A549 (cell line): ENCODE data around the gene NLK. TPM values are rescaled to one million over a fixed set of nuclear protein-coding genes. Genes with fewer than 3 reads are reported as not detected.
A peak's percentile ranks its signal among the peaks of the same experiment; 100 is the strongest.

Experiments
- ATAC-seq, 2 experiments: fragments of 200-7000 bp in 1 of 2; fragments of >200 bp in 1 of 2; cut with Nextera tagmentation in 1 of 2; cut with Tn5 transposase in 1 of 2; 3 replicates each; pipeline versions ENCODE4 v1.8.0 to v1.9.1; 2018 to 2020; ENCODE audit warnings: mild to moderate bottlenecking in 1 of 2, moderate library complexity in 1 of 2
- CTCF ChIA-PET: fragments of 300-600 bp; sonication (Branson Sonifier 250); formaldehyde crosslinking; extraction: SDS; loops from one replicate; lab custom pipeline; 2021; ENCODE audit warnings: antibody characterized with exemption, inconsistent platforms; lab: Yijun Ruan, JAX
- POLR2A ChIA-PET: fragments of 350-600 bp; formaldehyde crosslinking; extraction: SDS; loops from one replicate; lab custom pipeline; 2021; ENCODE audit warnings: antibody characterized with exemption, inconsistent platforms; lab: Yijun Ruan, JAX
- DNase-seq, 2 experiments: peaks; one replicate each; pipeline versions ENCODE4 v3.0.0 to v3.0.0-alpha.2; 2011 to 2016; ENCODE audit warnings: low read depth in 1 of 2, low spot score in 1 of 2
- FAIRE-seq: peaks from 2 replicates; lab custom pipeline; 2011; peaks lifted over from hg19 to GRCh38; lab: Jason Lieb, UNC
- H3K27ac ChIP-seq, 2 experiments: fragments of >200 bp; sonication (Bioruptor Twin); formaldehyde crosslinking; 3 replicates each; pipeline ENCODE4 v1.5.1; 2016 to 2017
- H3K4me1 ChIP-seq: fragments of >200 bp; sonication (Bioruptor Twin); formaldehyde crosslinking; 3 replicates; pipeline ENCODE4 v1.6.1; 2016
- H3K4me2 ChIP-seq: fragments of >200 bp; sonication (Bioruptor Twin); formaldehyde crosslinking; 3 replicates; pipeline ENCODE4 v1.6.1; 2016
- H3K4me3 ChIP-seq: fragments of >200 bp; sonication (Bioruptor Twin); formaldehyde crosslinking; 3 replicates; pipeline ENCODE4 v1.5.1; 2016
- H3K9me3 ChIP-seq: fragments of >200 bp; sonication (Bioruptor Twin); formaldehyde crosslinking; 3 replicates; pipeline ENCODE4 v1.6.1; 2016
- CBX2 ChIP-seq: fragments of 200-600 bp; sonication (generic); IDR thresholded peaks from 2 replicates; pipeline ENCODE4 v1.6.1; 2016; ENCODE audit warnings: low read depth, mild to moderate bottlenecking, borderline replicate concordance
- CEBPB ChIP-seq, 2 experiments: fragments of >200 bp in 1 of 2; sonication (Bioruptor Twin) in 1 of 2; formaldehyde crosslinking in 1 of 2; IDR thresholded peaks; 2 replicates each; pipeline ENCODE4 v1.6.1; 2012 to 2016
- CHD2 ChIP-seq: fragments of 150-350 bp; IDR thresholded peaks from 2 replicates; pipeline ENCODE4 v1.6.1; 2014; ENCODE audit warnings: low read length; ENCODE audit not compliant: partially characterized antibody
- CHD4 ChIP-seq: fragments of 200-600 bp; sonication (generic); IDR thresholded peaks from 2 replicates; pipeline ENCODE4 v1.6.1; 2016; ENCODE audit warnings: antibody characterized with exemption, mild to moderate bottlenecking, borderline replicate concordance
- EHF ChIP-seq: fragments of 250-450 bp; sonication (Bioruptor Pico); IDR thresholded peaks from 2 replicates; pipeline ENCODE4 v1.5.0; 2020; ENCODE audit warnings: mild to moderate bottlenecking
- ELK1 ChIP-seq: fragments of 150-350 bp; IDR thresholded peaks from 2 replicates; pipeline ENCODE4 v1.6.1; 2014; ENCODE audit warnings: low read depth, mild to moderate bottlenecking, low read length
- EP300 ChIP-seq, 2 experiments: fragments of >200 bp; sonication (Bioruptor Twin); formaldehyde crosslinking; IDR thresholded peaks; 2 replicates in 1 of 2; 3 replicates in 1 of 2; pipeline ENCODE4 v1.6.1; 2016 to 2017
- ESRRA ChIP-seq: fragments of 150-350 bp; IDR thresholded peaks from 2 replicates; pipeline ENCODE4 v1.6.1; 2014; ENCODE audit warnings: mild to moderate bottlenecking, low read length, borderline replicate concordance
- FOSB ChIP-seq: fragments of 250-450 bp; sonication (Bioruptor Pico); IDR thresholded peaks from 2 replicates; pipeline ENCODE4 v1.5.0; 2020; ENCODE audit warnings: mild to moderate bottlenecking, moderate library complexity
- FOSL2 ChIP-seq, 2 experiments: fragments of 450-650 bp in 1 of 2; fragments of >200 bp in 1 of 2; sonication (Bioruptor Twin) in 1 of 2; formaldehyde crosslinking; IDR thresholded peaks; 2 replicates each; pipeline versions ENCODE4 v1.5.0 to v1.6.1; 2016 to 2020; ENCODE audit warnings: mild to moderate bottlenecking in 1 of 2, moderate library complexity in 1 of 2
- HOXA7 ChIP-seq: fragments of 250-450 bp; sonication (Bioruptor Pico); IDR thresholded peaks from 2 replicates; pipeline ENCODE4 v1.5.0; 2020; ENCODE audit warnings: mild to moderate bottlenecking, moderate library complexity
- HOXB13 ChIP-seq: fragments of 250-450 bp; sonication (Bioruptor Pico); IDR thresholded peaks from 2 replicates; pipeline ENCODE4 v1.5.0; 2020; ENCODE audit warnings: low read depth, mild to moderate bottlenecking, moderate library complexity
- JUN ChIP-seq, 2 experiments: fragments of >200 bp; sonication (Bioruptor Twin); formaldehyde crosslinking; IDR thresholded peaks; 2 replicates in 1 of 2; 3 replicates in 1 of 2; pipeline ENCODE4 v1.6.1; 2016 to 2017
- JUNB ChIP-seq: fragments of >200 bp; sonication (Bioruptor Twin); formaldehyde crosslinking; IDR thresholded peaks from 2 replicates; pipeline ENCODE4 v1.6.1; 2016
- KDM5A ChIP-seq: fragments of 200-600 bp; sonication (generic); IDR thresholded peaks from 2 replicates; pipeline ENCODE4 v1.6.1; 2016; ENCODE audit warnings: antibody characterized with exemption, mild to moderate bottlenecking
- MAX ChIP-seq: IDR thresholded peaks from 2 replicates; pipeline ENCODE4 v1.6.1; 2012
- MYC ChIP-seq: IDR thresholded peaks from 2 replicates; pipeline ENCODE4 v1.6.1; 2012; ENCODE audit warnings: mild to moderate bottlenecking, inconsistent platforms, low read length, improper control_type of control experiment, borderline replicate concordance
- NR3C1 ChIP-seq: fragments of >200 bp; sonication (Bioruptor Twin); formaldehyde crosslinking; IDR thresholded peaks from 3 replicates; pipeline ENCODE4 v1.6.1; 2017
- PBX3 ChIP-seq: IDR thresholded peaks from 2 replicates; pipeline ENCODE4 v1.6.1; 2012
- POLR2AphosphoS2 ChIP-seq: conservative IDR thresholded peaks from 2 replicates; pipeline ENCODE4 v1.6.1; 2012; ENCODE audit warnings: low read length, improper control_type of control experiment, inconsistent platforms
- RARB ChIP-seq: fragments of 250-450 bp; sonication (Bioruptor Pico); IDR thresholded peaks from 2 replicates; pipeline ENCODE4 v1.8.0; 2021; ENCODE audit warnings: mild to moderate bottlenecking, moderate library complexity
- RFX5 ChIP-seq: fragments of 450-650 bp; IDR thresholded peaks from 2 replicates; pipeline ENCODE4 v1.7.1; 2014; ENCODE audit warnings: antibody characterized with exemption, mild to moderate bottlenecking, moderate library complexity
- RNF2 ChIP-seq: fragments of 200-600 bp; sonication (generic); IDR thresholded peaks from 2 replicates; pipeline ENCODE4 v1.6.1; 2016; ENCODE audit warnings: low read depth, mild to moderate bottlenecking, antibody characterized with exemption, moderate library complexity, borderline replicate concordance
- USF2 ChIP-seq: fragments of 450-650 bp; IDR thresholded peaks from 2 replicates; pipeline ENCODE4 v1.6.1; 2014; ENCODE audit warnings: antibody characterized with exemption
- WGBS: methylation state at CpG from one replicate; pipeline ENCODE4 v1.1.6; 2017; ENCODE audit errors: missing lambda C conversion rate; 5-methylcytosine and 5-hydroxymethylcytosine counted together
- polyA plus RNA-seq, 4 experiments: library from polyadenylated mRNA; depleted of rRNA in 3 of 4; stranded (reverse); fragments of >200 nt; fragmentation: RNase III in 1 of 4; extraction: RNeasy Plus Mini Kit Qiagen cat#74134 plus additional on column Dnase treatment in 1 of 4; gene quantifications; 2 replicates in 3 of 4; 3 replicates in 1 of 4; pipeline ENCODE4 v1.2.3, GENCODE V29; 2011 to 2017

The NLK gene
- polyA plus RNA-seq, 2 of the 4 experiments (the other 2 are of a cell fraction) = 11.8 to 26.5 TPM

- no peaks in the 10 kb centered on the region for H3K9me3 ChIP-seq
- 89% methylated on average over 16 of the region's 16 CpGs for WGBS
- H3K4me3 ChIP-seq = peak overlapping the region; percentile 78
- H3K4me2 ChIP-seq = peak overlapping the region; percentile 84
- FAIRE-seq = no peak
- TF ChIP-seq EHF (CRISPR knock-in tag) (no peak), CHD4 (no peak), JUN (IDR thresholded peaks at IDR 0.05) (no peak; a peak in 1 of 5 replicates), EP300 (IDR thresholded peaks at IDR 0.05) (no peak), RARB (no peak)
- peaks cover 29% of the 10 kb centered on the region for H3K4me1 ChIP-seq
- ChIA-PET POLR2A (interaction anchor here (0.5 kb wide), 1 partner anchor 166 kb away, joined by 3 read pairs; no protein-coding TSS in a partner anchor), CTCF (interaction anchor here (0.7 to 1.4 kb wide), 3 partner anchors 17 to 208 kb away, joined by 3 read pairs; no protein-coding TSS in a partner anchor)
- no peak overlapping the region for H3K27ac ChIP-seq
- no peak for DNase-seq
- ATAC-seq = no peak
Measured at GRCh38 chr17:28042721-28043291, 329 bp downstream of the NLK start.

- FAIRE-seq (no peak), DNase-seq (no peak), ATAC-seq (no peak)
- peaks cover 29% of the 10 kb centered on the region for H3K4me1 ChIP-seq
- peak overlapping the region; percentile 84 for H3K4me2 ChIP-seq
- H3K4me3 ChIP-seq = no peak overlapping the region
- POLR2A ChIA-PET = no interaction called here
- CTCF ChIA-PET = interaction anchor here (0.6 to 1.4 kb wide), 4 partner anchors 11 to 208 kb away, joined by 3 to 6 read pairs (median 3); no protein-coding TSS in a partner anchor
- no peak overlapping the region for H3K27ac ChIP-seq
- 98% methylated on average over 3 of the region's 3 CpGs for WGBS
- H3K9me3 ChIP-seq = no peaks in the 10 kb centered on the region
- TF ChIP-seq HOXA7 (CRISPR knock-in tag) (no peak), ESRRA (no peak), CBX2 (no peak), FOSB (CRISPR knock-in tag) (no peak), CEBPB (IDR thresholded peaks at IDR 0.05) (no peak), KDM5A (no peak), CHD2 (no peak), NR3C1 (no peak), USF2 (no peak), PBX3 (no peak), RNF2 (no peak), FOSL2 (IDR thresholded peaks at IDR 0.05) (no peak), FOSL2 (CRISPR knock-in tag; IDR thresholded peaks at IDR 0.05) (no peak), HOXB13 (CRISPR knock-in tag) (no peak), MAX (no peak), CHD4 (no peak), RFX5 (no peak), POLR2AphosphoS2 (no peak), MYC (no peak), JUNB (no peak), ELK1 (no peak)
Measured at GRCh38 chr17:28043296-28043695, 819 bp downstream of the NLK start.
